ENCODE results near the gene C18orf54. TPM values are rescaled to one million over a fixed set of nuclear protein-coding genes. Genes with fewer than 3 reads are reported as not detected.
A peak's percentile ranks its signal among the peaks of the same experiment; 100 is the strongest.
"Not testable (repeated sequence)": the region's sequence is repeated elsewhere in the genome, so short reads cannot be mapped to it uniquely, and the experiment has no call there.

Gene C18orf54
- 1.8 TPM in 2 replicates for total RNA-seq

DNA sequence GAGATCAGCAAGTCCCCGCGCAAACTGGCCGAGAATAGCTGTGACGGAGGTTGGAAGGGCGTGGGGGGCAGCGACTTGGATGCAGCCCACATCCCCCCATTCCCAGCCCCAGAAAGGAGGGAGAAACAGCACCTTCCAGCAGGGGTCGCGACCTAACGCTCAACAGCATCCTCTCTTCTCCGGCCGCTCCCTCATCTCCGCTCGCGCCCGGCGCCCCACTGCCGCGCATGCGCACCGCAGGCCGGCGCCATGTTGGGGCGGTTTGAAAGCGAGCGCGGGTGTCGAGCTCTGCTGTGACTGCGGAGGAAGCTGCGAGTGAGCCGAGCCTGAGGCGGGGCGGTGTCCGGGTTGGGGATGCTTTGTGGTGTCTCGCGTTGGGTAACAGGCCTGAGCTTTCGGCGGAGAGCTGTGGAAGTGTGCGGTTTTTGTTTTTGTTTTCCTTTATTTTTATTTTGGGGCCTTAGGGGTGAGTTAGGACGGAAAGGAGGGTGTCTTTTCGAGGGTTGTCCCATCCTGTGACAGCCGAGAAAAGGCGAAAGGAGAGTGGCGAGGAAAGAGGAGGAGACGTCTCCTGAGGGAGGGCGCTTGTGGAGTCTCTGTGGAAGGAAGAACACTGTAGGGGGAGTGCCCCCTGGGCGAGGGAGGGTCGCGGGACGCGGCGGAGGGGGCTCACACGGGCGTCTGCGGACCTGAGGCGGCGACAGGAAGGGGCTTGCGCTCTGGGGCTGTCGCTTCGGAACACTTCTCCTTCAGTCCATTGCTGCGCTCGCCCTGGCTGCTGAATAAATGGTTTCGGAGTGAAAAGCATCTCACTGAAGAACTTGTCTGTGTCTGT lies at the start of gene C18orf54, which contains the start of gene STARD6:
C18orf54 (plus strand) TSS at position 247 of the 835 bp plus-strand sequence. CDS start 2,667 bp downstream, outside the sequence.
STARD6 (minus strand) TSS at position 199 of the 835 bp plus-strand sequence. CDS start 3,285 bp downstream, outside the sequence.
- peak; percentile 38 for TF ChIP-seq CTCF (IDR thresholded peaks at IDR 0.05; ENCODE audit: extremely low read depth, low read depth, low read length)
- H3K79me2 ChIP-seq (ENCODE audit: insufficient read depth, low read length), result peaks cover 19% of the 10 kb centered on the region
- H3K4me1 ChIP-seq (ENCODE audit: insufficient read depth, low read length), result peaks cover 3% of the 10 kb centered on the region
- H3K4me3 ChIP-seq (ENCODE audit: insufficient read depth, low read length), result peak within 1 kb of the TSS; percentile 95
- no peaks in the 10 kb centered on the region for H4K20me1 ChIP-seq (ENCODE audit: insufficient read depth, low read length)
- H3K9me3 ChIP-seq (ENCODE audit: low read depth, low read length), result no peaks in the 10 kb centered on the region
- peak within 1 kb of the TSS; percentile 99 for H2AFZ ChIP-seq (ENCODE audit: low read length)
- H3K27me3 ChIP-seq (ENCODE audit: insufficient read depth, low read length), result no peaks in the 10 kb centered on the region
- H3K4me2 ChIP-seq (ENCODE audit: insufficient read depth, low read length), result peak within 1 kb of the TSS; percentile 97
- H3K36me3 ChIP-seq (ENCODE audit: insufficient read depth, low read length), result peaks cover 6% of the 10 kb centered on the region
- H3K27ac ChIP-seq (ENCODE audit: low read depth, low read length), result peak within 1 kb of the TSS; percentile 65
- DNase-seq (ENCODE audit: insufficient read length, low spot score, missing footprints), result peak; percentile 97

DNA sequence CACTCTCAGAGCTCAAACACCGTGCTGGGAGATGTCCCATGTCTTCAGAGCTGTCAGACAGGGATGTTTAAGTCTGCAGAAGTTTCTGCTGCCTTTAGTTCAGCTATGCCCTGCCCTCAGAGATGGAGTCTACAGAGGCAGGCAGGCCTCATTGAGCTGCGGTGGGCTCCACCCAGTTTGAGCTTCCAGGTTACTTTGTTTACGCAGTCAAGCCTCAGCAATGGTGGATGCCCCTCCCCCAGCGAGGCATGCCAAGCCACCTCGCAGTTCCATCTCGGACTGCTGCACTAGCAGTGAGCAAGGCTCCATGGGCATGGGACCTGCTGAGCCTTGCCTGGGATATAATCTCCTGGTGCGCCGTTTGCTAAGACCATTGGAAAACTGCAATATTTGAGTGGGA lies 48.1 kb upstream of the C18orf54 start:
- not testable (repeated sequence) for H3K79me2 ChIP-seq (ENCODE audit: insufficient read depth, low read length); H4K20me1 ChIP-seq (ENCODE audit: insufficient read depth, low read length); H3K9me3 ChIP-seq (ENCODE audit: low read depth, low read length); H3K27me3 ChIP-seq (ENCODE audit: insufficient read depth, low read length); H3K36me3 ChIP-seq (ENCODE audit: insufficient read depth, low read length); H3K4me2 ChIP-seq (ENCODE audit: insufficient read depth, low read length); H2AFZ ChIP-seq (ENCODE audit: low read length); H3K27ac ChIP-seq (ENCODE audit: low read depth, low read length); H3K4me1 ChIP-seq (ENCODE audit: insufficient read depth, low read length); H3K4me3 ChIP-seq (ENCODE audit: insufficient read depth, low read length); DNase-seq (ENCODE audit: insufficient read length, low spot score, missing footprints)

- TF ChIP-seq CTCF (IDR thresholded peaks at IDR 0.05; ENCODE audit: extremely low read depth, low read depth, low read length), result no peak
- Histone ChIP-seq H3K27ac (ENCODE audit: low read depth, low read length) (no peak overlapping the region), H3K4me3 (ENCODE audit: insufficient read depth, low read length) (no peak overlapping the region), H4K20me1 (ENCODE audit: insufficient read depth, low read length) (no peaks in the 10 kb centered on the region), H3K4me2 (ENCODE audit: insufficient read depth, low read length) (no peak overlapping the region), H3K4me1 (ENCODE audit: insufficient read depth, low read length) (no peaks in the 10 kb centered on the region), H3K9me3 (ENCODE audit: low read depth, low read length) (no peaks in the 10 kb centered on the region), H3K79me2 (ENCODE audit: insufficient read depth, low read length) (no peaks in the 10 kb centered on the region), H3K36me3 (ENCODE audit: insufficient read depth, low read length) (no peaks in the 10 kb centered on the region), H2AFZ (ENCODE audit: low read length) (no peak overlapping the region), H3K27me3 (ENCODE audit: insufficient read depth, low read length) (no peaks in the 10 kb centered on the region)
- no peak for DNase-seq (ENCODE audit: insufficient read length, low spot score, missing footprints)
Observed at GRCh38 chr18:54316071-54316820, 41.5 kb upstream of the C18orf54 start.

- H4K20me1 ChIP-seq (ENCODE audit: insufficient read depth, low read length), result no peaks in the 10 kb centered on the region
- no peak for TF ChIP-seq CTCF (IDR thresholded peaks at IDR 0.05; ENCODE audit: extremely low read depth, low read depth, low read length)
- no peak overlapping the region for H2AFZ ChIP-seq (ENCODE audit: low read length)
- H3K27me3 ChIP-seq (ENCODE audit: insufficient read depth, low read length), result no peaks in the 10 kb centered on the region
- H3K4me1 ChIP-seq (ENCODE audit: insufficient read depth, low read length), result no peaks in the 10 kb centered on the region
- H3K36me3 ChIP-seq (ENCODE audit: insufficient read depth, low read length), result no peaks in the 10 kb centered on the region
- no peaks in the 10 kb centered on the region for H3K9me3 ChIP-seq (ENCODE audit: low read depth, low read length)
- H3K79me2 ChIP-seq (ENCODE audit: insufficient read depth, low read length), result no peaks in the 10 kb centered on the region
- no peak overlapping the region for H3K27ac ChIP-seq (ENCODE audit: low read depth, low read length)
- H3K4me3 ChIP-seq (ENCODE audit: insufficient read depth, low read length), result no peak overlapping the region
- DNase-seq (ENCODE audit: insufficient read length, low spot score, missing footprints), result no peak
- H3K4me2 ChIP-seq (ENCODE audit: insufficient read depth, low read length), result no peak overlapping the region
Observed at GRCh38 chr18:54323561-54323960, 34.1 kb upstream of the C18orf54 start.

Measured in osteoblast (primary cell).